ENCODE measurements around the gene RBPJL. TPM values are rescaled to one million over a fixed set of nuclear protein-coding genes. Genes with fewer than 3 reads are reported as not detected.

Gene RBPJL
- polyA plus RNA-seq, 2 of the 4 experiments (the other 2 are of a cell fraction), result not detected

- FAIRE-seq, result no peak
Observed at GRCh38 chr20:45292343-45292742, 14.3 kb upstream of the RBPJL start.

GRCh38 chr20:45293041-45294002 lies 13.3 kb upstream of the RBPJL start:
- POLR2A ChIA-PET, result interaction anchor here (1.1 to 1.4 kb wide), 2 partner anchors 10 to 198 kb away, joined by 3 to 4 read pairs; no protein-coding TSS in a partner anchor
- FAIRE-seq, result no peak

More at GRCh38 chr20:45292343-45292742, 14.3 kb upstream of the RBPJL start:
- Histone ChIP-seq H3K27ac (no peak overlapping the region), H3K4me2 (no peak overlapping the region), H3K4me3 (no peak overlapping the region), H3K9me3 (peaks cover 12% of the 10 kb centered on the region), H3K4me1 (no peaks in the 10 kb centered on the region)
- DNase-seq (ENCODE audit: low read depth in 1 of 2, low spot score in 1 of 2) (no peak), ATAC-seq (no peak)
- TF ChIP-seq KDM1A (IDR thresholded peaks at IDR 0.05; ENCODE audit: low read depth) (peak; percentile 67; the same call in 1 of the 2 replicates), REST (IDR thresholded peaks at IDR 0.05) (no peak)
- POLR2A ChIA-PET, result no interaction called here
- CTCF ChIA-PET, result interaction anchor here (0.6 to 9.0 kb wide), 42 partner anchors 8 to 484 kb away, joined by 3 to 106 read pairs (median 10); partner anchors contain the start of genes MATN4, RBPJL, SLPI and SYS1
- WGBS (ENCODE audit: missing lambda C conversion rate), result 82% methylated on average over 2 of the region's 2 CpGs

More at GRCh38 chr20:45293041-45294002, 13.3 kb upstream of the RBPJL start:
- CTCF ChIA-PET, result interaction anchor here (0.6 to 9.0 kb wide), 74 partner anchors 9 to 1177 kb away, joined by 3 to 106 read pairs (median 4); partner anchors contain the start of genes MATN4, RBPJL, SLPI and SYS1
- whole genome bisulfite sequencing (ENCODE audit: missing lambda C conversion rate), result 19% methylated on average over 36 of the region's 79 CpGs
- TF ChIP-seq MAX (IDR thresholded peaks at IDR 0.05) (peak; percentile 85), HDAC2 (IDR thresholded peaks at IDR 0.05) (peak; percentile 41; the same call in 1 of the 2 replicates), RAD21 (conservative IDR thresholded peaks at IDR 0.05 in 1 of 2, IDR thresholded peaks at IDR 0.05 in 1 of 2) (peak in 1 of 2 experiments; percentile 38; a peak in 2 of 5 replicates), JUN (IDR thresholded peaks at IDR 0.05) (peak in 1 of 2 experiments; percentile 61; a peak in 2 of 5 replicates), HMGXB4 (CRISPR knock-in tag; IDR thresholded peaks at IDR 0.05; ENCODE audit: borderline replicate concordance) (peak; percentile 49; the same call in 1 of the 2 replicates), USF2 (IDR thresholded peaks at IDR 0.05) (peak; percentile 25; the same call in 1 of the 2 replicates), E2F6 (IDR thresholded peaks at IDR 0.05; ENCODE audit: borderline replicate concordance, low read depth) (peak; percentile 90), RCOR1 (IDR thresholded peaks at IDR 0.05; ENCODE audit: low read depth, low read length) (no peak), CTCF (IDR thresholded peaks at IDR 0.05) (peak; percentile 76), MAFK (IDR thresholded peaks at IDR 0.05; ENCODE audit: partially characterized antibody) (no peak), MAZ (IDR thresholded peaks at IDR 0.05; ENCODE audit: borderline replicate concordance, low read depth, low read length) (no peak)
- DNase-seq (ENCODE audit: low read depth in 1 of 2, low spot score in 1 of 2), result peak; percentile 82 to 95
- ATAC-seq, result peak; percentile 78 to 91
- Histone ChIP-seq H3K4me1 (no peaks in the 10 kb centered on the region), H3K4me2 (peak overlapping the region; percentile 84), H3K9me3 (peaks cover 12% of the 10 kb centered on the region), H3K27ac (peak overlapping the region; percentile 77 to 92), H3K4me3 (peak overlapping the region; percentile 55)
